ENCODE results near the gene ZNF90. TPM values are rescaled to one million over a fixed set of nuclear protein-coding genes. Genes with fewer than 3 reads are reported as not detected.

The ZNF90 gene
- total RNA-seq (0.39 and 4.1 TPM in 2 replicates), polyA plus RNA-seq (0.92 and 1.0 TPM in 2 replicates), polyA minus RNA-seq (0.73 and 1.2 TPM in 2 replicates), Bru-seq, nascent RNA (percentile 56 among the genes with signal in this experiment), BruChase-seq, experiment 1, labeled RNA remaining after a 6-hour chase (percentile 22 among the genes with signal in this experiment), BruChase-seq, experiment 2, labeled RNA remaining after a 2-hour chase (percentile 28 among the genes with signal in this experiment)
- 0.76 and 0.81 TPM in 2 replicates for polyA plus RNA-seq (2011; cell fraction: cytosol; rRNA removed)
- 2.4 and 2.9 TPM in 2 replicates for polyA plus RNA-seq (2011; cell fraction: nucleus; rRNA removed)
- not detected in 2 replicates for polyA plus RNA-seq (2012)
- not detected for polyA minus RNA-seq (2011; cell fraction: cytosol; rRNA and poly(A)+ RNA removed)
- polyA minus RNA-seq (2011; cell fraction: nucleus; rRNA and poly(A)+ RNA removed) = 1.3 and 1.6 TPM in 2 replicates
- long read RNA-seq, partial matches to known transcripts = 0 of 1 reads
- long read RNA-seq, other reads (novel, unspliced or antisense) = 1 of 1 reads

DNA sequence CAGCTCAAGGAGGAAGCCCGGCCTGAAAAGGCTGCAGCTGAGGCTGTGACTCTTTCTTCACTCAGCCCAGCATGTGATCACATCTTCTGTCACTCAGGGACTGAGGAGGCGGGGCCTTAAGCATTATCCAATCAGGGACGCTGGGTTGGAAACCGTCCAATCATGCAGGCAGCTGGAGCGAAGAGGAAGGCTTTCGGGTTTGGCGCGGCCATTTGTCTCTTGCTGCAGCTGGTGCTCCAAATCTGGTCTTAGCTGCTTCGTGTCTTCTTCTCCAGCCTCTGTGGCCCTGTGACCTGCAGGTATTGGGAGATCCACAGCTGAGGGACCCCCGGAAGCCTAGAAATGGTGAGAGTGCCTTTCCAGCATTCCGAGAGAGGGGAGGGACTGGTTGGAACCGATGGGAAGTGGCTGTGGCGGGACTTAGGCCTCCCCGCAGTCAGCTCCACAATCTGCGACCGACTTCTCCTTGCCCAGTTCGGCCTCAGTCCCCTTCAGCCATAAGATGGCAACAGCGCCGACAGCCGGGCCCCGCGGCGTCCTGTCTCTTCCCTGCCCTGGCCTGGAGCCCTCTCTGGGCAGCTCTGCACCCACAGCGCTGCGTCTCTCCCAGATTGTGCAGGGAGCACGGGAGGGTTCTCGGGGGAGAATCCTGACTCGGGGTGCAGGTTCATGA is at the start of gene ZNF90:
ZNF90 (plus strand) TSS at position 210 of the 673 bp plus-strand sequence; CDS start at position 343, 133 bp downstream.
- no peaks in the 10 kb centered on the region for H4K20me1 ChIP-seq (replicated peaks; ENCODE audit: control insufficient read depth, extremely low read depth, insufficient read depth, low read length)
- no peaks in the 10 kb centered on the region for H3K9me1 ChIP-seq (replicated peaks; ENCODE audit: control insufficient read depth, extremely low read depth, insufficient read depth, low read length)
- intact Hi-C loops (cut with micrococcal nuclease) = no loop called here
- ChIA-PET CTCF (no interaction called here), POLR2A (interaction anchor here (0.6 kb wide), 1 partner anchor 26 kb away, joined by 3 read pairs; no protein-coding TSS in a partner anchor)
- FAIRE-seq (no peak), DNase-seq (ENCODE audit: low read depth, low spot score) (peak; percentile 67)
- H3K27ac ChIP-seq (ENCODE audit: insufficient read depth, low read depth, low read length) = no peak within 1 kb of the TSS
- no peaks in the 10 kb centered on the region for H3K4me1 ChIP-seq (ENCODE audit: control insufficient read depth, extremely low read depth, insufficient read depth, low read length)
- no peaks in the 10 kb centered on the region for H3K9me3 ChIP-seq (replicated peaks; ENCODE audit: control insufficient read depth, insufficient read depth, low read length)
- H3K9ac ChIP-seq (replicated peaks; ENCODE audit: extremely low read depth, insufficient read depth, low read length) = no peak within 1 kb of the TSS
- H3K27me3 ChIP-seq (ENCODE audit: control insufficient read depth in 2 of 2, insufficient read depth in 2 of 2, low read length in 2 of 2) = no peaks in the 10 kb centered on the region
- no peaks in the 10 kb centered on the region for H3K79me2 ChIP-seq (ENCODE audit: control insufficient read depth, insufficient read depth, low read length)
- H3K36me3 ChIP-seq (ENCODE audit: control insufficient read depth in 2 of 2, extremely low read depth in 1 of 2, insufficient read depth in 2 of 2, low read length in 2 of 2) = no peaks in the 10 kb centered on the region
- TF ChIP-seq, protein P1, sequence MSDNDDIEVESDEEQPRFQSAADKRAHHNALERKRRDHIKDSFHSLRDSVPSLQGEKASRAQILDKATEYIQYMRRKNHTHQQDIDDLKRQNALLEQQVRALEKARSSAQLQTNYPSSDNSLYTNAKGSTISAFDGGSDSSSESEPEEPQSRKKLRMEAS (IDR thresholded peaks at IDR 0.05; ENCODE audit: insufficient read depth, insufficient read length) = peak; percentile 66
- TF ChIP-seq, protein P2, sequence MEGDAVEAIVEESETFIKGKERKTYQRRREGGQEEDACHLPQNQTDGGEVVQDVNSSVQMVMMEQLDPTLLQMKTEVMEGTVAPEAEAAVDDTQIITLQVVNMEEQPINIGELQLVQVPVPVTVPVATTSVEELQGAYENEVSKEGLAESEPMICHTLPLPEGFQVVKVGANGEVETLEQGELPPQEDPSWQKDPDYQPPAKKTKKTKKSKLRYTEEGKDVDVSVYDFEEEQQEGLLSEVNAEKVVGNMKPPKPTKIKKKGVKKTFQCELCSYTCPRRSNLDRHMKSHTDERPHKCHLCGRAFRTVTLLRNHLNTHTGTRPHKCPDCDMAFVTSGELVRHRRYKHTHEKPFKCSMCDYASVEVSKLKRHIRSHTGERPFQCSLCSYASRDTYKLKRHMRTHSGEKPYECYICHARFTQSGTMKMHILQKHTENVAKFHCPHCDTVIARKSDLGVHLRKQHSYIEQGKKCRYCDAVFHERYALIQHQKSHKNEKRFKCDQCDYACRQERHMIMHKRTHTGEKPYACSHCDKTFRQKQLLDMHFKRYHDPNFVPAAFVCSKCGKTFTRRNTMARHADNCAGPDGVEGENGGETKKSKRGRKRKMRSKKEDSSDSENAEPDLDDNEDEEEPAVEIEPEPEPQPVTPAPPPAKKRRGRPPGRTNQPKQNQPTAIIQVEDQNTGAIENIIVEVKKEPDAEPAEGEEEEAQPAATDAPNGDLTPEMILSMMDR (IDR thresholded peaks at IDR 0.05; ENCODE audit: extremely low read depth in 1 of 2, insufficient read depth in 1 of 2, low read depth in 1 of 2, low read length in 2 of 2) = no peak
- peak within 1 kb of the TSS; percentile 12 for H3K4me2 ChIP-seq (ENCODE audit: insufficient read depth, low read length)
- H3K4me3 ChIP-seq (replicated peaks in 1 of 3; ENCODE audit: insufficient read depth in 1 of 3, low read depth in 1 of 3, low read length in 3 of 3) = peak within 1 kb of the TSS in 2 of 3 experiments; percentile 16 to 27
- no TSS peak for BruUV-seq (replicated peaks)
- peak within 1 kb of the TSS; percentile 39 for H2AFZ ChIP-seq (ENCODE audit: low read depth, low read length)
- dilution Hi-C loops (cut with MboI; ENCODE audit: extremely low pct_ligation_motif_present, low sequenced_read_pairs) = no loop called here
